NB4 (cell line): ENCODE results near the gene SBSN.

Experiments used
- CTCF ChIP-seq: IDR thresholded peaks from one replicate; pipeline ENCODE4 v1.5.1; 2012; ENCODE audit warnings: low read depth, low read length
- MAX ChIP-seq: IDR thresholded peaks from 2 replicates; pipeline ENCODE4 v1.6.1; 2011; ENCODE audit warnings: low read depth, low read length
- POLR2A ChIP-seq: IDR thresholded peaks from 2 replicates; pipeline ENCODE4 v1.6.1; 2011; ENCODE audit warnings: mild to moderate bottlenecking; ENCODE audit not compliant: insufficient read length; ENCODE audit errors: extremely low read depth

GRCh38 chr19:35484252-35485036 lies 43.7 kb downstream of the SBSN start:
- TF ChIP-seq POLR2A, result no peak
- TF ChIP-seq CTCF, result no peak
- TF ChIP-seq MAX, result no peak
